ENCODE data around the gene NXPE3. TPM values are rescaled to one million over a fixed set of nuclear protein-coding genes. Genes with fewer than 3 reads are reported as not detected.

The NXPE3 gene
- total and polyA plus RNA-seq, 2 donors = 9.3 to 12.3 TPM

GRCh38 chr3:101828276-101828675 is 49.3 kb downstream of the NXPE3 start:
- Histone ChIP-seq H3K4me3 (ENCODE audit: low read depth, low read length) (no peak overlapping the region), H3K4me1 (ENCODE audit: insufficient read depth) (no peaks in the 10 kb centered on the region), H3K27ac (ENCODE audit: low read depth) (peak overlapping the region; percentile 86), H3K36me3 (ENCODE audit: insufficient read depth) (no peaks in the 10 kb centered on the region)
- WGBS = 9% methylated on average over 3 of the region's 3 CpGs
- no peak for DNase-seq (ENCODE audit: extremely low spot score)

GRCh38 chr3:101828691-101829436 is 49.9 kb downstream of the NXPE3 start:
- peak overlapping the region; percentile 86 for H3K27ac ChIP-seq (ENCODE audit: low read depth)
- no peak for DNase-seq (ENCODE audit: extremely low spot score)
- no peaks in the 10 kb centered on the region for H3K4me1 ChIP-seq (ENCODE audit: insufficient read depth)
- H3K36me3 ChIP-seq (ENCODE audit: insufficient read depth) = no peaks in the 10 kb centered on the region
- H3K4me3 ChIP-seq (ENCODE audit: low read depth, low read length) = no peak overlapping the region
- 13% methylated on average over 9 of the region's 9 CpGs for WGBS

- no peaks in the 10 kb centered on the region for H3K4me1 ChIP-seq (ENCODE audit: insufficient read depth)
- WGBS = 42% methylated on average over 2 of the region's 2 CpGs
- no peak for DNase-seq (ENCODE audit: extremely low spot score)
- no peaks in the 10 kb centered on the region for H3K36me3 ChIP-seq (ENCODE audit: insufficient read depth)
- no peak overlapping the region for H3K27ac ChIP-seq (ENCODE audit: low read depth)
- no peak overlapping the region for H3K4me3 ChIP-seq (ENCODE audit: low read depth, low read length)
Observed at GRCh38 chr3:101829437-101829830, 50.4 kb downstream of the NXPE3 start.

GRCh38 chr3:101829874-101830273 is 50.9 kb downstream of the NXPE3 start:
- Histone ChIP-seq H3K4me1 (ENCODE audit: insufficient read depth) (no peaks in the 10 kb centered on the region), H3K4me3 (ENCODE audit: low read depth, low read length) (no peak overlapping the region), H3K36me3 (ENCODE audit: insufficient read depth) (no peaks in the 10 kb centered on the region), H3K27ac (ENCODE audit: low read depth) (no peak overlapping the region)
- WGBS = 76% methylated on average over 2 of the region's 2 CpGs
- DNase-seq (ENCODE audit: extremely low spot score) = no peak

GRCh38 chr3:101833446-101833974 is 54.5 kb downstream of the NXPE3 start:
- Histone ChIP-seq H3K4me1 (ENCODE audit: insufficient read depth) (no peaks in the 10 kb centered on the region), H3K4me3 (ENCODE audit: low read depth, low read length) (no peak overlapping the region), H3K27ac (ENCODE audit: low read depth) (no peak overlapping the region), H3K36me3 (ENCODE audit: insufficient read depth) (no peaks in the 10 kb centered on the region)
- WGBS = 74% methylated on average over 2 of the region's 2 CpGs
- DNase-seq (ENCODE audit: extremely low spot score) = no peak

- H3K27ac ChIP-seq (ENCODE audit: low read depth) = no peak overlapping the region
- DNase-seq (ENCODE audit: extremely low spot score) = no peak
- H3K4me3 ChIP-seq (ENCODE audit: low read depth, low read length) = no peak overlapping the region
- H3K36me3 ChIP-seq (ENCODE audit: insufficient read depth) = no peaks in the 10 kb centered on the region
- no peaks in the 10 kb centered on the region for H3K4me1 ChIP-seq (ENCODE audit: insufficient read depth)
- 97% methylated on average over 2 of the region's 2 CpGs for WGBS
Observed at GRCh38 chr3:101835676-101836075, 56.7 kb downstream of the NXPE3 start.

GRCh38 chr3:101836160-101836559 is 57.1 kb downstream of the NXPE3 start:
- 96% methylated on average over 6 of the region's 6 CpGs for WGBS
- Histone ChIP-seq H3K27ac (ENCODE audit: low read depth) (no peak overlapping the region), H3K4me1 (ENCODE audit: insufficient read depth) (no peaks in the 10 kb centered on the region)

GRCh38 chr3:101836652-101837598 is 57.9 kb downstream of the NXPE3 start:
- no peaks in the 10 kb centered on the region for H3K4me1 ChIP-seq (ENCODE audit: insufficient read depth)
- no peaks in the 10 kb centered on the region for H3K36me3 ChIP-seq (ENCODE audit: insufficient read depth)
- H3K27ac ChIP-seq (ENCODE audit: low read depth) = no peak overlapping the region
- DNase-seq (ENCODE audit: extremely low spot score) = peak; percentile 52
- no peak overlapping the region for H3K4me3 ChIP-seq (ENCODE audit: low read depth, low read length)
- WGBS = 45% methylated on average over 3 of the region's 3 CpGs

More at GRCh38 chr3:101836160-101836559, 57.1 kb downstream of the NXPE3 start:
- Histone ChIP-seq H3K36me3 (ENCODE audit: insufficient read depth) (no peaks in the 10 kb centered on the region), H3K4me3 (ENCODE audit: low read depth, low read length) (no peak overlapping the region)
- DNase-seq (ENCODE audit: extremely low spot score) = no peak

GRCh38 chr3:101838691-101839090 is 59.7 kb downstream of the NXPE3 start:
- Histone ChIP-seq H3K36me3 (ENCODE audit: insufficient read depth) (no peaks in the 10 kb centered on the region), H3K27ac (ENCODE audit: low read depth) (no peak overlapping the region)
- 94% methylated on average over 2 of the region's 2 CpGs for WGBS

GRCh38 chr3:101840066-101840465 is 61.1 kb downstream of the NXPE3 start:
- H3K4me3 ChIP-seq (ENCODE audit: low read depth, low read length) = no peak overlapping the region
- no peaks in the 10 kb centered on the region for H3K4me1 ChIP-seq (ENCODE audit: insufficient read depth)
- no peaks in the 10 kb centered on the region for H3K36me3 ChIP-seq (ENCODE audit: insufficient read depth)
- DNase-seq (ENCODE audit: extremely low spot score) = no peak
- H3K27ac ChIP-seq (ENCODE audit: low read depth) = no peak overlapping the region

More at GRCh38 chr3:101838691-101839090, 59.7 kb downstream of the NXPE3 start:
- Histone ChIP-seq H3K4me3 (ENCODE audit: low read depth, low read length) (no peak overlapping the region), H3K4me1 (ENCODE audit: insufficient read depth) (no peaks in the 10 kb centered on the region)
- no peak for DNase-seq (ENCODE audit: extremely low spot score)

- Histone ChIP-seq H3K36me3 (ENCODE audit: insufficient read depth) (no peaks in the 10 kb centered on the region), H3K4me3 (ENCODE audit: low read depth, low read length) (no peak overlapping the region), H3K27ac (ENCODE audit: low read depth) (no peak overlapping the region), H3K4me1 (ENCODE audit: insufficient read depth) (no peaks in the 10 kb centered on the region)
- WGBS = 72% methylated on average over 2 of the region's 2 CpGs
- DNase-seq (ENCODE audit: extremely low spot score) = no peak
Observed at GRCh38 chr3:101842245-101842934, 63.4 kb downstream of the NXPE3 start.

- WGBS = 96% methylated on average over 3 of the region's 3 CpGs
- Histone ChIP-seq H3K4me3 (ENCODE audit: low read depth, low read length) (no peak overlapping the region), H3K27ac (ENCODE audit: low read depth) (no peak overlapping the region), H3K36me3 (ENCODE audit: insufficient read depth) (no peaks in the 10 kb centered on the region), H3K4me1 (ENCODE audit: insufficient read depth) (no peaks in the 10 kb centered on the region)
- no peak for DNase-seq (ENCODE audit: extremely low spot score)
Observed at GRCh38 chr3:101842935-101843330, 63.9 kb downstream of the NXPE3 start.

GRCh38 chr3:101845425-101845824 is 66.4 kb downstream of the NXPE3 start:
- Histone ChIP-seq H3K27ac (ENCODE audit: low read depth) (no peak overlapping the region), H3K4me1 (ENCODE audit: insufficient read depth) (no peaks in the 10 kb centered on the region), H3K36me3 (ENCODE audit: insufficient read depth) (no peaks in the 10 kb centered on the region), H3K4me3 (ENCODE audit: low read depth, low read length) (no peak overlapping the region)
- no peak for DNase-seq (ENCODE audit: extremely low spot score)
- 98% methylated on average over 2 of the region's 2 CpGs for WGBS
